ENCODE measurements around the gene PNLIPRP3. TPM values are rescaled to one million over a fixed set of nuclear protein-coding genes. Genes with fewer than 3 reads are reported as not detected.

The PNLIPRP3 gene
- total and polyA plus RNA-seq, 2 of the 8 experiments (the other 6 are each of a cell fraction or from before 2014, with no cell fraction given), result not detected

DNA sequence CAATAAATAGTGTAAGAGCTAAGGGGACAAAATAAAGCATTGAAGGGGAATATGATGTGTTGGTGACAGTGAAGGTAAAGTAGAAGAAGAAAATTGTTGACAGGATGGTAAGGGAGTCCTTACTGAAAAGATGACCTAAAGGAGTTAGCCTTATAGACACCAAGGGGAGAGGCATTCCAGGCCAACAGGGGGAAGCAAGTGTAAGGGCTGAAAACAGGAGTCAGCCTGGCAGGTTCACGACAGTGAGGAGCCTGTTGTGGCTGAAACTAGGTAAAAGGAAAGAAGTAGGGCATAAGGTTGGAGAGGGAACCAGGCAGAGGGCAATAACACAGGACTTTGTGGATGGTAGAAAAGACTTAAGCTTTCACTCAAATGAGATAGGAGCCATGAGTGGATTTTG is 34.0 kb downstream of the PNLIPRP3 start:
- DNase-seq (ENCODE audit: low read depth in 1 of 2, low spot score in 2 of 2) (no peak), FAIRE-seq (no peak)
- Histone ChIP-seq H2AFZ (ENCODE audit: low read length) (no peak overlapping the region), H3K18ac (ENCODE audit: extremely low read depth, low read length) (no peak overlapping the region), H2BK5ac (ENCODE audit: low read depth, low read length) (no peak overlapping the region), H4K5ac (ENCODE audit: insufficient read length, low read depth, low read length) (no peak overlapping the region), H3K23me2 (ENCODE audit: low read depth, low read length) (no peaks in the 10 kb centered on the region), H4K91ac (replicated peaks; ENCODE audit: insufficient read length, low read length) (no peak overlapping the region), H2BK120ac (replicated peaks; ENCODE audit: low read depth, low read length) (no peak overlapping the region), H2AK5ac (ENCODE audit: low read depth, low read length) (no peak overlapping the region), H3K4me2 (ENCODE audit: insufficient read depth in 1 of 2, low read depth in 2 of 2, low read length in 2 of 2) (no peak overlapping the region), H3K4me1 (replicated peaks in 1 of 4; ENCODE audit: control insufficient read depth in 3 of 4, insufficient read depth in 4 of 4, low read length in 3 of 4) (peaks cover 0 to 2% (median 0%) of the 10 kb centered on the region in 4 experiments; a peak in 1 of 7 replicates), H3K79me1 (ENCODE audit: low read depth, low read length) (no peaks in the 10 kb centered on the region), H4K20me1 (replicated peaks in 1 of 2; ENCODE audit: control insufficient read depth in 1 of 2, insufficient read depth in 2 of 2, low read length in 2 of 2) (no peaks in the 10 kb centered on the region), H3K4ac (replicated peaks; ENCODE audit: insufficient read length, low read depth, low read length) (no peak overlapping the region), H2BK15ac (ENCODE audit: low read length) (no peak overlapping the region), H3K79me2 (ENCODE audit: control insufficient read depth in 1 of 2, insufficient read depth in 2 of 2, low read length in 2 of 2) (no peaks in the 10 kb centered on the region), H2BK12ac (ENCODE audit: low read depth, low read length) (0 out of 2 replicates have a peak overlapping the region, but pooled peaks have one; percentile 39), H3K4me3 (ENCODE audit: extremely low read depth in 1 of 4, insufficient read depth in 2 of 4, low read depth in 3 of 4, low read length in 4 of 4) (no peak overlapping the region), H3K27me3 (replicated peaks in 1 of 4; ENCODE audit: control insufficient read depth in 3 of 4, extremely low read depth in 1 of 4, insufficient read depth in 3 of 4, low read length in 3 of 4) (no peaks in the 10 kb centered on the region), H3K27ac (ENCODE audit: low read depth, low read length) (no peak overlapping the region), H3K36me3 (ENCODE audit: control insufficient read depth in 2 of 4, insufficient read depth in 4 of 4, low read length in 3 of 4) (no peaks in the 10 kb centered on the region), H2BK20ac (ENCODE audit: low read length) (no peak overlapping the region), H4K8ac (ENCODE audit: extremely low read depth, insufficient read depth, low read length) (no peak overlapping the region), H3K9ac (replicated peaks in 1 of 4; ENCODE audit: extremely low read depth in 1 of 4, low read depth in 3 of 4, low read length in 3 of 4) (no peak overlapping the region), H3K56ac (replicated peaks; ENCODE audit: insufficient read length, low read depth, low read length) (no peak overlapping the region), H3K9me3 (ENCODE audit: insufficient read depth in 2 of 2, low read depth in 1 of 2, low read length in 1 of 2) (no peaks in the 10 kb centered on the region), H3K23ac (ENCODE audit: insufficient read length) (no peak overlapping the region), H3K14ac (ENCODE audit: insufficient read length) (no peak overlapping the region)
- CTCF ChIA-PET (ENCODE audit: partially characterized antibody), result interaction anchor here (1.2 to 2.0 kb wide), 2 partner anchors 9 to 165 kb away, joined by 3 to 10 read pairs; no protein-coding TSS in a partner anchor
- TF ChIP-seq, protein P1, sequence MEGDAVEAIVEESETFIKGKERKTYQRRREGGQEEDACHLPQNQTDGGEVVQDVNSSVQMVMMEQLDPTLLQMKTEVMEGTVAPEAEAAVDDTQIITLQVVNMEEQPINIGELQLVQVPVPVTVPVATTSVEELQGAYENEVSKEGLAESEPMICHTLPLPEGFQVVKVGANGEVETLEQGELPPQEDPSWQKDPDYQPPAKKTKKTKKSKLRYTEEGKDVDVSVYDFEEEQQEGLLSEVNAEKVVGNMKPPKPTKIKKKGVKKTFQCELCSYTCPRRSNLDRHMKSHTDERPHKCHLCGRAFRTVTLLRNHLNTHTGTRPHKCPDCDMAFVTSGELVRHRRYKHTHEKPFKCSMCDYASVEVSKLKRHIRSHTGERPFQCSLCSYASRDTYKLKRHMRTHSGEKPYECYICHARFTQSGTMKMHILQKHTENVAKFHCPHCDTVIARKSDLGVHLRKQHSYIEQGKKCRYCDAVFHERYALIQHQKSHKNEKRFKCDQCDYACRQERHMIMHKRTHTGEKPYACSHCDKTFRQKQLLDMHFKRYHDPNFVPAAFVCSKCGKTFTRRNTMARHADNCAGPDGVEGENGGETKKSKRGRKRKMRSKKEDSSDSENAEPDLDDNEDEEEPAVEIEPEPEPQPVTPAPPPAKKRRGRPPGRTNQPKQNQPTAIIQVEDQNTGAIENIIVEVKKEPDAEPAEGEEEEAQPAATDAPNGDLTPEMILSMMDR (IDR thresholded peaks at IDR 0.05; ENCODE audit: control extremely low read depth in 1 of 3, insufficient read depth in 1 of 3, low read depth in 1 of 3, low read length in 3 of 3), result peak in 2 of 3 experiments; percentile 10 to 15; a peak in 2 of 4 replicates
- no peak for TF ChIP-seq SAP30 (IDR thresholded peaks at IDR 0.05; ENCODE audit: insufficient read depth, insufficient replicate concordance, low read length)
- peak; percentile 2 to 24; a peak in 2 of 4 replicates for TF ChIP-seq RAD21 (IDR thresholded peaks at IDR 0.05 in 1 of 2, conservative IDR thresholded peaks at IDR 0.05 in 1 of 2; ENCODE audit: low read depth in 2 of 2, low read length in 2 of 2)
- TF ChIP-seq, protein P2, sequence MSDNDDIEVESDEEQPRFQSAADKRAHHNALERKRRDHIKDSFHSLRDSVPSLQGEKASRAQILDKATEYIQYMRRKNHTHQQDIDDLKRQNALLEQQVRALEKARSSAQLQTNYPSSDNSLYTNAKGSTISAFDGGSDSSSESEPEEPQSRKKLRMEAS (IDR thresholded peaks at IDR 0.05), result no peak
- WGBS, 2 experiments (ENCODE audit: extremely low coverage in 1 of 2, insufficient coverage in 1 of 2, insufficient read length in 1 of 2, insufficient replicate concordance in 2 of 2, low coverage in 1 of 2, low lambda C conversion rate in 2 of 2, missing lambda C conversion rate in 1 of 2), result 52% methylated on average over 1 of the region's 1 CpG; no CpG with 5 or more reads in 1 of the 2 experiments
- POLR2A ChIA-PET (ENCODE audit: partially characterized antibody), result no interaction called here
